K562 (cell line): ENCODE data around the gene SYNJ2. TPM values are rescaled to one million over a fixed set of nuclear protein-coding genes. Genes with fewer than 3 reads are reported as not detected.
A peak's percentile ranks its signal among the peaks of the same experiment; 100 is the strongest.

ENCODE experiments used
- EP300 ChIP-seq: IDR thresholded peaks from 2 replicates; pipeline ENCODE4 v1.6.1; 2012; ENCODE audit warnings: low read length, improper control_type of control experiment
- FOXK2 ChIP-seq, 2 experiments: fragments of 450-650 bp; IDR thresholded peaks in 1 of 2; conservative IDR thresholded peaks in 1 of 2; 2 replicates each; pipeline ENCODE4 v1.6.1; 2016; ENCODE audit warnings: low read depth in 2 of 2, mild to moderate bottlenecking in 1 of 2
- HDAC3 ChIP-seq: fragments of 450-650 bp; IDR thresholded peaks from 2 replicates; pipeline ENCODE4 v1.6.1; 2018; ENCODE audit warnings: borderline replicate concordance, mild to moderate bottlenecking, moderate library complexity; ENCODE audit not compliant: partially characterized antibody
- KDM5B ChIP-seq: fragments of 200-600 bp; sonication (generic); IDR thresholded peaks from 2 replicates; pipeline ENCODE4 v1.6.1; 2012; ENCODE audit warnings: low read depth, mild to moderate bottlenecking, moderate library complexity, low read length, control low read depth, inconsistent platforms; ENCODE audit not compliant: insufficient replicate concordance
- MTA3 ChIP-seq: fragments of 450-650 bp; formaldehyde crosslinking; IDR thresholded peaks from 2 replicates; pipeline ENCODE4 v1.6.1; 2017; ENCODE audit warnings: mild to moderate bottlenecking, borderline replicate concordance
- TEAD1 ChIP-seq, 2 experiments: fragments of 450-650 bp in 1 of 2; sonication (generic) in 1 of 2; formaldehyde crosslinking; IDR thresholded peaks; 2 replicates each; pipeline versions ENCODE4 v1.4.0 to v1.8.0; 2020 to 2022; ENCODE audit warnings: mild to moderate bottlenecking in 2 of 2, missing genetic modification reagents in 1 of 2
- ZNF232 ChIP-seq: sonication (generic); formaldehyde crosslinking; IDR thresholded peaks from 2 replicates; pipeline ENCODE4 v1.8.0; 2022; ENCODE audit warnings: mild to moderate bottlenecking, missing genetic modification reagents
- ZNF445 ChIP-seq: fragments of 250-450 bp; sonication (Bioruptor Pico); IDR thresholded peaks from 2 replicates; pipeline ENCODE4 v1.4.0; 2020; ENCODE audit warnings: low read depth, mild to moderate bottlenecking, moderate library complexity
- ZNF696 ChIP-seq: fragments of 250-450 bp; sonication (Bioruptor Pico); conservative IDR thresholded peaks from 2 replicates; pipeline ENCODE4 v1.4.0; 2020; ENCODE audit warnings: mild to moderate bottlenecking, moderate library complexity
- polyA plus RNA-seq, 8 experiments: library from polyadenylated mRNA; depleted of rRNA in 4 of 8; stranded (reverse) in 5 of 8; unstranded in 3 of 8; fragments of >200 nt; fragmentation: Nextera tagmentation in 2 of 8; fragmentation: Illumina TruSeq in 1 of 8; extraction: Ambion mirVana in 2 of 8; extraction: Trizol in 1 of 8; gene quantifications; 2 replicates each; pipeline versions ENCODE4 v1.2.1 to v1.2.3, GENCODE V29; 2011 to 2014; ENCODE audit warnings: inconsistent platforms in 1 of 8, missing spikeins in 1 of 8
- total RNA-seq, 7 experiments: library from RNA; depleted of rRNA in 6 of 7; stranded (reverse); fragments of >200 nt in 6 of 7; fragmentation: Illumina TruSeq in 2 of 7; extraction: Trizol in 2 of 7; gene quantifications; 2 replicates each; pipeline versions ENCODE4 v1.2.1 to v1.2.3, GENCODE V29; 2011 to 2021; ENCODE audit warnings: low replicate concordance in 1 of 7
- TF ChIP-seq, protein P1 (sequence below): sonication (generic); formaldehyde crosslinking; IDR thresholded peaks from 2 replicates; pipeline ENCODE4 v1.8.1; 2023; ENCODE audit warnings: missing genetic modification reagents, mild to moderate bottlenecking, borderline replicate concordance
- TF ChIP-seq, protein P2 (sequence below): sonication (generic); formaldehyde crosslinking; IDR thresholded peaks from 2 replicates; pipeline ENCODE4 v1.8.1; 2023; ENCODE audit warnings: mild to moderate bottlenecking, missing genetic modification reagents
- TF ChIP-seq, protein P3 (sequence below): fragments of 250-450 bp; sonication (Bioruptor Pico); IDR thresholded peaks from 2 replicates; pipeline ENCODE4 v1.8.0; 2021; ENCODE audit warnings: mild to moderate bottlenecking, moderate library complexity
- TF ChIP-seq, protein P4 (sequence below): sonication (generic); formaldehyde crosslinking; IDR thresholded peaks from 2 replicates; pipeline ENCODE4 v1.8.0; 2023; ENCODE audit warnings: mild to moderate bottlenecking, missing genetic modification reagents

The SYNJ2 gene
- total and polyA plus RNA-seq, 9 of the 15 experiments (the other 6 are each of a cell fraction or from before 2014, with no cell fraction given): 3.0 to 27.7 (median 17.8) TPM

DNA sequence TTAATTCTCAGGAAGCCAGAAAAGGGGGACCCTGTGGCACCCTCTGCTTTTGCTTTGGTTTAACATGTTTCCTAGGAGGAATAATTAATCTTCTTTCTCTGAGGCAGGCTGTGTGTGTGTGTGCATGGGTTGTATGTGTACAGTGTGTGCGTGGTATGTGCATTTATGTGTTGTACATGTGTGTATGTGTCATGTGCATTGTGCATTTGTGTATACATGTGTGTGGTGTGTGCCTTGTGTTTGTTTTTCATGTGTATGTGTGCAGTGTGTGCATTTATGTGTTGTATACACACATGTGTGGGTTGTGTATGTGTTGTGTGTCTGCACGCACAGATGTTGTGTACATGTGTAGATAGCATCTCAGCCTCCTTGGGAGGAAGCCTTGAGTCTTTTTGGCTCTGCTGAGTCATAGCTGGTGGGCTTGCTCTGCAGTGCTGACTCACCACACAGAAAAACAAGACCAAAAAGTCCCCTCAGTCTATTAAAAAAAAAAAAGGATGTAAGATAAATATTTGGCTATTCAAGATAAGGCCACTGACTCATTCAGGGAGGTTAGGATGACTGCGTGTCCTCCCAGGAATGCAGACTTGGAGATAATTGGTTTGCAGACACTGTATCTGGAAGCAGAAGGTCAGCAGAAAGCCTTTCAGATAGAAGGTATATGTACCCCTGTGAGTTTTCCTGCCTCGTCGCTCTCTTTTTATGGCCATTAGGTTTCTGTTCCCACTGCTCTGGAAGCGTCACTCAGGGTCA is 58.6 kb downstream of the SYNJ2 start (continued):
- TF ChIP-seq, protein P1, sequence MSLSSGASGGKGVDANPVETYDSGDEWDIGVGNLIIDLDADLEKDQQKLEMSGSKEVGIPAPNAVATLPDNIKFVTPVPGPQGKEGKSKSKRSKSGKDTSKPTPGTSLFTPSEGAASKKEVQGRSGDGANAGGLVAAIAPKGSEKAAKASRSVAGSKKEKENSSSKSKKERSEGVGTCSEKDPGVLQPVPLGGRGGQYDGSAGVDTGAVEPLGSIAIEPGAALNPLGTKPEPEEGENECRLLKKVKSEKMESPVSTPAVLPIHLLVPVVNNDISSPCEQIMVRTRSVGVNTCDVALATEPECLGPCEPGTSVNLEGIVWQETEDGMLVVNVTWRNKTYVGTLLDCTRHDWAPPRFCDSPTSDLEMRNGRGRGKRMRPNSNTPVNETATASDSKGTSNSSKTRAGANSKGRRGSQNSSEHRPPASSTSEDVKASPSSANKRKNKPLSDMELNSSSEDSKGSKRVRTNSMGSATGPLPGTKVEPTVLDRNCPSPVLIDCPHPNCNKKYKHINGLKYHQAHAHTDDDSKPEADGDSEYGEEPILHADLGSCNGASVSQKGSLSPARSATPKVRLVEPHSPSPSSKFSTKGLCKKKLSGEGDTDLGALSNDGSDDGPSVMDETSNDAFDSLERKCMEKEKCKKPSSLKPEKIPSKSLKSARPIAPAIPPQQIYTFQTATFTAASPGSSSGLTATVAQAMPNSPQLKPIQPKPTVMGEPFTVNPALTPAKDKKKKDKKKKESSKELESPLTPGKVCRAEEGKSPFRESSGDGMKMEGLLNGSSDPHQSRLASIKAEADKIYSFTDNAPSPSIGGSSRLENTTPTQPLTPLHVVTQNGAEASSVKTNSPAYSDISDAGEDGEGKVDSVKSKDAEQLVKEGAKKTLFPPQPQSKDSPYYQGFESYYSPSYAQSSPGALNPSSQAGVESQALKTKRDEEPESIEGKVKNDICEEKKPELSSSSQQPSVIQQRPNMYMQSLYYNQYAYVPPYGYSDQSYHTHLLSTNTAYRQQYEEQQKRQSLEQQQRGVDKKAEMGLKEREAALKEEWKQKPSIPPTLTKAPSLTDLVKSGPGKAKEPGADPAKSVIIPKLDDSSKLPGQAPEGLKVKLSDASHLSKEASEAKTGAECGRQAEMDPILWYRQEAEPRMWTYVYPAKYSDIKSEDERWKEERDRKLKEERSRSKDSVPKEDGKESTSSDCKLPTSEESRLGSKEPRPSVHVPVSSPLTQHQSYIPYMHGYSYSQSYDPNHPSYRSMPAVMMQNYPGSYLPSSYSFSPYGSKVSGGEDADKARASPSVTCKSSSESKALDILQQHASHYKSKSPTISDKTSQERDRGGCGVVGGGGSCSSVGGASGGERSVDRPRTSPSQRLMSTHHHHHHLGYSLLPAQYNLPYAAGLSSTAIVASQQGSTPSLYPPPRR (CRISPR knock-in tag): peak; percentile 88
- TF ChIP-seq, protein P2, sequence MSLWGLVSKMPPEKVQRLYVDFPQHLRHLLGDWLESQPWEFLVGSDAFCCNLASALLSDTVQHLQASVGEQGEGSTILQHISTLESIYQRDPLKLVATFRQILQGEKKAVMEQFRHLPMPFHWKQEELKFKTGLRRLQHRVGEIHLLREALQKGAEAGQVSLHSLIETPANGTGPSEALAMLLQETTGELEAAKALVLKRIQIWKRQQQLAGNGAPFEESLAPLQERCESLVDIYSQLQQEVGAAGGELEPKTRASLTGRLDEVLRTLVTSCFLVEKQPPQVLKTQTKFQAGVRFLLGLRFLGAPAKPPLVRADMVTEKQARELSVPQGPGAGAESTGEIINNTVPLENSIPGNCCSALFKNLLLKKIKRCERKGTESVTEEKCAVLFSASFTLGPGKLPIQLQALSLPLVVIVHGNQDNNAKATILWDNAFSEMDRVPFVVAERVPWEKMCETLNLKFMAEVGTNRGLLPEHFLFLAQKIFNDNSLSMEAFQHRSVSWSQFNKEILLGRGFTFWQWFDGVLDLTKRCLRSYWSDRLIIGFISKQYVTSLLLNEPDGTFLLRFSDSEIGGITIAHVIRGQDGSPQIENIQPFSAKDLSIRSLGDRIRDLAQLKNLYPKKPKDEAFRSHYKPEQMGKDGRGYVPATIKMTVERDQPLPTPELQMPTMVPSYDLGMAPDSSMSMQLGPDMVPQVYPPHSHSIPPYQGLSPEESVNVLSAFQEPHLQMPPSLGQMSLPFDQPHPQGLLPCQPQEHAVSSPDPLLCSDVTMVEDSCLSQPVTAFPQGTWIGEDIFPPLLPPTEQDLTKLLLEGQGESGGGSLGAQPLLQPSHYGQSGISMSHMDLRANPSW (CRISPR knock-in tag): no peak
- TF ChIP-seq FOXK2 (conservative IDR thresholded peaks at IDR 0.05 in 1 of 2, IDR thresholded peaks at IDR 0.05 in 1 of 2; ENCODE audit: low read depth in 2 of 2) (peak; percentile 97 to 99), MTA3 (peak; percentile 96), HDAC3 (peak; percentile 92), EP300 (peak; percentile 97), ZNF232 (CRISPR knock-in tag) (no peak), ZNF696 (CRISPR knock-in tag) (no peak), ZNF445 (CRISPR knock-in tag) (no peak), KDM5B (peak; percentile 19), TEAD1 (CRISPR knock-in tag; IDR thresholded peaks at IDR 0.05) (peak; percentile 97 to 99)
- TF ChIP-seq, protein P3, sequence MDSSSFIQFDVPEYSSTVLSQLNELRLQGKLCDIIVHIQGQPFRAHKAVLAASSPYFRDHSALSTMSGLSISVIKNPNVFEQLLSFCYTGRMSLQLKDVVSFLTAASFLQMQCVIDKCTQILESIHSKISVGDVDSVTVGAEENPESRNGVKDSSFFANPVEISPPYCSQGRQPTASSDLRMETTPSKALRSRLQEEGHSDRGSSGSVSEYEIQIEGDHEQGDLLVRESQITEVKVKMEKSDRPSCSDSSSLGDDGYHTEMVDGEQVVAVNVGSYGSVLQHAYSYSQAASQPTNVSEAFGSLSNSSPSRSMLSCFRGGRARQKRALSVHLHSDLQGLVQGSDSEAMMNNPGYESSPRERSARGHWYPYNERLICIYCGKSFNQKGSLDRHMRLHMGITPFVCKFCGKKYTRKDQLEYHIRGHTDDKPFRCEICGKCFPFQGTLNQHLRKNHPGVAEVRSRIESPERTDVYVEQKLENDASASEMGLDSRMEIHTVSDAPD (CRISPR knock-in tag): no peak
- TF ChIP-seq, protein P4, sequence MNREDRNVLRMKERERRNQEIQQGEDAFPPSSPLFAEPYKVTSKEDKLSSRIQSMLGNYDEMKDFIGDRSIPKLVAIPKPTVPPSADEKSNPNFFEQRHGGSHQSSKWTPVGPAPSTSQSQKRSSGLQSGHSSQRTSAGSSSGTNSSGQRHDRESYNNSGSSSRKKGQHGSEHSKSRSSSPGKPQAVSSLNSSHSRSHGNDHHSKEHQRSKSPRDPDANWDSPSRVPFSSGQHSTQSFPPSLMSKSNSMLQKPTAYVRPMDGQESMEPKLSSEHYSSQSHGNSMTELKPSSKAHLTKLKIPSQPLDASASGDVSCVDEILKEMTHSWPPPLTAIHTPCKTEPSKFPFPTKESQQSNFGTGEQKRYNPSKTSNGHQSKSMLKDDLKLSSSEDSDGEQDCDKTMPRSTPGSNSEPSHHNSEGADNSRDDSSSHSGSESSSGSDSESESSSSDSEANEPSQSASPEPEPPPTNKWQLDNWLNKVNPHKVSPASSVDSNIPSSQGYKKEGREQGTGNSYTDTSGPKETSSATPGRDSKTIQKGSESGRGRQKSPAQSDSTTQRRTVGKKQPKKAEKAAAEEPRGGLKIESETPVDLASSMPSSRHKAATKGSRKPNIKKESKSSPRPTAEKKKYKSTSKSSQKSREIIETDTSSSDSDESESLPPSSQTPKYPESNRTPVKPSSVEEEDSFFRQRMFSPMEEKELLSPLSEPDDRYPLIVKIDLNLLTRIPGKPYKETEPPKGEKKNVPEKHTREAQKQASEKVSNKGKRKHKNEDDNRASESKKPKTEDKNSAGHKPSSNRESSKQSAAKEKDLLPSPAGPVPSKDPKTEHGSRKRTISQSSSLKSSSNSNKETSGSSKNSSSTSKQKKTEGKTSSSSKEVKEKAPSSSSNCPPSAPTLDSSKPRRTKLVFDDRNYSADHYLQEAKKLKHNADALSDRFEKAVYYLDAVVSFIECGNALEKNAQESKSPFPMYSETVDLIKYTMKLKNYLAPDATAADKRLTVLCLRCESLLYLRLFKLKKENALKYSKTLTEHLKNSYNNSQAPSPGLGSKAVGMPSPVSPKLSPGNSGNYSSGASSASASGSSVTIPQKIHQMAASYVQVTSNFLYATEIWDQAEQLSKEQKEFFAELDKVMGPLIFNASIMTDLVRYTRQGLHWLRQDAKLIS (CRISPR knock-in tag): no peak
